HUES48 (cell line): ENCODE results near the gene GPR37L1.
"Not testable (repeated sequence)": the region's sequence is repeated elsewhere in the genome, so short reads cannot be mapped to it uniquely, and the experiment has no call there.

ENCODE experiments used
- H3K27ac ChIP-seq: one replicate; pipeline ENCODE4 v1.7.0; 2013; ENCODE audit warnings: low read depth, low read length, inconsistent platforms
- H3K27me3 ChIP-seq: 2 replicates; pipeline ENCODE4 v1.6.1; 2013; ENCODE audit warnings: mild to moderate bottlenecking, low read length; ENCODE audit not compliant: control insufficient read depth, insufficient read depth
- H3K36me3 ChIP-seq: 2 replicates; pipeline ENCODE4 v1.6.1; 2013; ENCODE audit warnings: low read length; ENCODE audit not compliant: control insufficient read depth, insufficient read depth
- H3K4me1 ChIP-seq: 2 replicates; pipeline ENCODE4 v1.6.1; 2013; ENCODE audit warnings: mild to moderate bottlenecking, low read length; ENCODE audit not compliant: control insufficient read depth, insufficient read depth
- H3K4me3 ChIP-seq: 2 replicates; pipeline ENCODE4 v1.5.1; 2013; ENCODE audit warnings: mild to moderate bottlenecking, low read depth, low read length
- H3K9ac ChIP-seq: 2 replicates; pipeline ENCODE4 v1.6.1; 2013; ENCODE audit warnings: mild to moderate bottlenecking, low read depth, low read length, moderate library complexity
- H3K9me3 ChIP-seq: 2 replicates; pipeline ENCODE4 v1.6.1; 2013; ENCODE audit warnings: low read length; ENCODE audit not compliant: control insufficient read depth, insufficient read depth

GPR37L1 gene

GRCh38 chr1:202176949-202177927, 54.5 kb downstream of the GPR37L1 start:
- H3K27ac ChIP-seq: no peak overlapping the region
- no peaks in the 10 kb centered on the region for H3K4me1 ChIP-seq
- no peaks in the 10 kb centered on the region for H3K27me3 ChIP-seq
- no peaks in the 10 kb centered on the region for H3K9me3 ChIP-seq
- H3K9ac ChIP-seq: no peak overlapping the region
- no peak overlapping the region for H3K4me3 ChIP-seq
- H3K36me3 ChIP-seq: no peaks in the 10 kb centered on the region

- Histone ChIP-seq H3K4me1 (peaks cover 3% of the 10 kb centered on the region; the same call in 1 of the 2 replicates), H3K4me3 (no peak overlapping the region), H3K36me3 (no peaks in the 10 kb centered on the region), H3K27ac (no peak overlapping the region), H3K9ac (no peak overlapping the region), H3K27me3 (no peaks in the 10 kb centered on the region), H3K9me3 (no peaks in the 10 kb centered on the region)
These were observed 57.4 kb downstream of the GPR37L1 start for GRCh38 chr1:202179828-202180750.

GRCh38 chr1:202180751-202181139, 58.0 kb downstream of the GPR37L1 start:
- not testable (repeated sequence) for H3K4me1 ChIP-seq, H3K4me3 ChIP-seq, H3K9ac ChIP-seq, H3K27ac ChIP-seq, H3K27me3 ChIP-seq, H3K9me3 ChIP-seq, H3K36me3 ChIP-seq

- no peaks in the 10 kb centered on the region for H3K27me3 ChIP-seq
- H3K27ac ChIP-seq: no peak overlapping the region
- no peak overlapping the region for H3K4me3 ChIP-seq
- no peaks in the 10 kb centered on the region for H3K36me3 ChIP-seq
- H3K4me1 ChIP-seq: peaks cover 3% of the 10 kb centered on the region; the same call in 1 of the 2 replicates
- H3K9me3 ChIP-seq: no peaks in the 10 kb centered on the region
- no peak overlapping the region for H3K9ac ChIP-seq
These were observed 58.9 kb downstream of the GPR37L1 start for GRCh38 chr1:202181586-202181985.

GRCh38 chr1:202182040-202182877, 59.5 kb downstream of the GPR37L1 start:
- Histone ChIP-seq H3K4me1 (peaks cover 3% of the 10 kb centered on the region; the same call in 1 of the 2 replicates), H3K9ac (no peak overlapping the region), H3K9me3 (no peaks in the 10 kb centered on the region), H3K27ac (no peak overlapping the region), H3K36me3 (no peaks in the 10 kb centered on the region), H3K4me3 (no peak overlapping the region), H3K27me3 (no peaks in the 10 kb centered on the region)
